Transverse colon (tissue), 4 donors: ENCODE results near the gene PDE6D. TPM values are rescaled to one million over a fixed set of nuclear protein-coding genes. Genes with fewer than 3 reads are reported as not detected.

Source experiments
- DNase-seq: peaks from one replicate; pipeline ENCODE4 v3.0.0-alpha.2; 2019
- H3K27ac ChIP-seq, 4 donors: fragments of 200-600 bp; sonication (generic); 2 replicates each; pipeline ENCODE4 v1.5.1; 2016 to 2018; ENCODE audit warnings: inconsistent platforms in 4 of 4
- H3K27me3 ChIP-seq: fragments of 200-600 bp; sonication (generic); 2 replicates; pipeline ENCODE4 v1.5.1; 2017; ENCODE audit warnings: inconsistent platforms
- H3K36me3 ChIP-seq, 4 donors: fragments of 200-600 bp; sonication (generic); 2 replicates each; pipeline ENCODE4 v1.5.1; 2017 to 2019; ENCODE audit warnings: inconsistent platforms in 4 of 4
- H3K4me1 ChIP-seq, 4 donors: fragments of 200-600 bp; sonication (generic); 2 replicates each; pipeline ENCODE4 v1.5.1; 2017 to 2020; ENCODE audit warnings: inconsistent platforms in 4 of 4
- H3K4me3 ChIP-seq, 4 donors: fragments of 200-600 bp; sonication (generic); 1 replicate in 1 of 4; 2 replicates in 3 of 4; pipeline versions ENCODE4 v1.5.1 to v1.6.1; 2017 to 2019; ENCODE audit warnings: inconsistent platforms in 4 of 4
- H3K9me3 ChIP-seq, 2 donors: fragments of 200-600 bp; sonication (generic); 2 replicates each; pipeline ENCODE4 v1.5.1; 2017 to 2019; ENCODE audit warnings: inconsistent platforms in 2 of 2
- CTCF ChIP-seq, 5 experiments: fragments of 200-600 bp in 3 of 5; fragments of 450-650 bp in 2 of 5; sonication (generic) in 3 of 5; IDR thresholded peaks; 1 replicate in 2 of 5; 2 replicates in 3 of 5; pipeline ENCODE4 v1.5.1; 2016 to 2017; ENCODE audit warnings: antibody characterized with exemption in 5 of 5, inconsistent platforms in 3 of 5, mild to moderate bottlenecking in 2 of 5, moderate library complexity in 1 of 5
- EP300 ChIP-seq: sonication (generic); formaldehyde crosslinking; IDR thresholded peaks from one replicate; pipeline ENCODE4 v1.6.1; 2017; ENCODE audit warnings: antibody characterized with exemption, low read depth
- POLR2A ChIP-seq: fragments of 450-650 bp; IDR thresholded peaks from one replicate; pipeline ENCODE4 v1.6.1; 2016; ENCODE audit warnings: antibody characterized with exemption, mild to moderate bottlenecking, moderate library complexity
- POLR2AphosphoS5 ChIP-seq, 3 donors: sonication (generic); formaldehyde crosslinking; IDR thresholded peaks; one replicate each; pipeline ENCODE4 v1.6.1; 2016; ENCODE audit warnings: antibody characterized with exemption in 3 of 3
- WGBS, 2 donors: methylation state at CpG; one replicate each; pipeline ENCODE4 v1.1.5; 2018; ENCODE audit warnings: low coverage in 1 of 2; 5-methylcytosine and 5-hydroxymethylcytosine counted together
- in situ Hi-C, 4 donors: fragments of 200-750 bp; cut with MboI; loops; one replicate each; pipeline versions ENCODE4 v1.15.0 to v1.15.1; 2017; ENCODE audit warnings: low sequenced_read_pairs in 3 of 4, low pct_ligation_motif_present in 1 of 4, low pct_unique_long_range_greater_than_20kb in 1 of 4
- intact Hi-C: fragments of 100-400 bp; cut with DNase I; formaldehyde crosslinking; loops from one replicate; pipeline ENCODE4 v1.15.1; 2023; ENCODE audit warnings: low total_unique reads
- total RNA-seq, 4 donors: library from RNA; depleted of rRNA; stranded (reverse); fragments of >200 nt; gene quantifications; one replicate each; pipeline ENCODE4 v1.1.0, GENCODE V29; 2016

The PDE6D gene
- total RNA-seq, 4 donors from 2014 or later = 4.8 to 34.1 (median 20.7) TPM

- no peak for TF ChIP-seq EP300
- peak; percentile 86 for TF ChIP-seq POLR2A
- TF ChIP-seq CTCF (IDR thresholded peaks at IDR 0.05) = peak; percentile 69 to 93 (median 89)
- TF ChIP-seq POLR2AphosphoS5 (IDR thresholded peaks at IDR 0.05) = peak; percentile 93 to 99 (median 99)
- Histone ChIP-seq H3K4me3 (peak overlapping the region; percentile 61 to 98 (median 74)), H3K4me1 (peaks cover 10 to 33% (median 20%) of the 10 kb centered on the region in 4 donors), H3K27ac (peak overlapping the region; percentile 97 to 100 (median 100)), H3K27me3 (no peaks in the 10 kb centered on the region), H3K9me3 (no peaks in the 10 kb centered on the region), H3K36me3 (peaks cover 0 to 1% (median 0%) of the 10 kb centered on the region in 4 donors)
- DNase-seq = peak; percentile 98
- WGBS, 2 donors = 3% methylated on average over 49 of the region's 66 CpGs; no CpG with 5 or more reads in 1 of the 2 donors
- in situ Hi-C loops (loop anchor here in 1 of 4 donors (25.0 kb wide), 1 partner anchor 195 kb away; no protein-coding TSS in a partner anchor), intact Hi-C loops (no loop called here)
Observed at GRCh38 chr2:231706731-231707624, 74.1 kb downstream of the PDE6D start.

- WGBS, 2 donors = 95% methylated on average over 3 of the region's 3 CpGs; no CpG with 5 or more reads in 1 of the 2 donors
- no peaks in the 10 kb centered on the region for H3K9me3 ChIP-seq
- H3K36me3 ChIP-seq = no peaks in the 10 kb centered on the region
- H3K27me3 ChIP-seq = no peaks in the 10 kb centered on the region
- no peak overlapping the region for H3K27ac ChIP-seq
- intact Hi-C loops (no loop called here), in situ Hi-C loops (loop anchor here in 1 of 4 donors (25.0 kb wide), 1 partner anchor 192 kb away; no protein-coding TSS in a partner anchor)
- no peak overlapping the region for H3K4me3 ChIP-seq
- DNase-seq = no peak
- peaks cover 6 to 23% (median 11%) of the 10 kb centered on the region in 4 donors for H3K4me1 ChIP-seq
- TF ChIP-seq POLR2AphosphoS5 (IDR thresholded peaks at IDR 0.05) = no peak
- TF ChIP-seq CTCF (IDR thresholded peaks at IDR 0.05) = no peak
Observed at GRCh38 chr2:231704017-231704416, 77.1 kb downstream of the PDE6D start.

GRCh38 chr2:231701456-231702373 is 79.4 kb downstream of the PDE6D start:
- in situ Hi-C loops (loop anchor here in 1 of 4 donors (25.0 kb wide), 1 partner anchor 189 kb away; no protein-coding TSS in a partner anchor), intact Hi-C loops (no loop called here)
- 73% methylated on average over 19 of the region's 22 CpGs; no CpG with 5 or more reads in 1 of the 2 donors for WGBS, 2 donors
- DNase-seq = no peak
- Histone ChIP-seq H3K27ac (peak overlapping the region in 1 of 4 donors; percentile 23), H3K4me3 (no peak overlapping the region), H3K27me3 (no peaks in the 10 kb centered on the region), H3K36me3 (no peaks in the 10 kb centered on the region), H3K4me1 (peaks cover 6 to 14% (median 11%) of the 10 kb centered on the region in 4 donors), H3K9me3 (no peaks in the 10 kb centered on the region)
- no peak for TF ChIP-seq CTCF (IDR thresholded peaks at IDR 0.05)
- TF ChIP-seq POLR2AphosphoS5 (IDR thresholded peaks at IDR 0.05) = no peak
- TF ChIP-seq EP300 = no peak
- no peak for TF ChIP-seq POLR2A

GRCh38 chr2:231699006-231699405 is 82.1 kb downstream of the PDE6D start:
- WGBS, 2 donors = 79 to 94% methylated on average over 3 to 9 of the region's 9 CpGs
- Histone ChIP-seq H3K4me3 (no peak overlapping the region), H3K36me3 (no peaks in the 10 kb centered on the region), H3K9me3 (no peaks in the 10 kb centered on the region), H3K4me1 (no peaks in the 10 kb centered on the region), H3K27ac (no peak overlapping the region), H3K27me3 (no peaks in the 10 kb centered on the region)
- TF ChIP-seq POLR2A = no peak
- TF ChIP-seq EP300 = no peak
- TF ChIP-seq POLR2AphosphoS5 (IDR thresholded peaks at IDR 0.05) = no peak
- no peak for TF ChIP-seq CTCF (IDR thresholded peaks at IDR 0.05)
- intact Hi-C loops = no loop called here
- no peak for DNase-seq
- in situ Hi-C loops = no loop called here
